H1 (cell line): ENCODE data around the gene NFKBIZ. TPM values are rescaled to one million over a fixed set of nuclear protein-coding genes. Genes with fewer than 3 reads are reported as not detected.

Source experiments
- polyA plus RNA-seq, 7 experiments: library from polyadenylated mRNA; depleted of rRNA in 3 of 7; stranded (reverse) in 5 of 7; unstranded in 2 of 7; fragments of >200 nt in 5 of 7; fragments of 200-250 nt in 2 of 7; gene quantifications; 1 replicate in 5 of 7; 2 replicates in 1 of 7; 4 replicates in 1 of 7; pipeline versions ENCODE4 v1.2.1 to v1.2.3, GENCODE V29; 2011 to 2013; ENCODE audit warnings: missing spikeins in 2 of 7, mixed read lengths in 2 of 7
- total RNA-seq: library from RNA; stranded (reverse); fragmentation: NEBNext Ultra II Directional; extraction: Animal tissue kit (Norgen Biotek cat#: 25700); gene quantifications from 2 replicates; pipeline ENCODE4 v1.2.1, GENCODE V29; 2021
- TF ChIP-seq, protein P1 (sequence below): fragments of 300-600 bp; sonication (generic); IDR thresholded peaks from 2 replicates; pipeline ENCODE4 v1.7.1; 2012; ENCODE audit warnings: low read length, moderate library complexity, mild to moderate bottlenecking, inconsistent platforms; ENCODE audit not compliant: insufficient replicate concordance

Gene NFKBIZ
- total and polyA plus RNA-seq, 2 of the 8 experiments (the other 6 are each of a cell fraction or from before 2014, with no cell fraction given): 7.2 to 24.5 TPM

- TF ChIP-seq, protein P1, sequence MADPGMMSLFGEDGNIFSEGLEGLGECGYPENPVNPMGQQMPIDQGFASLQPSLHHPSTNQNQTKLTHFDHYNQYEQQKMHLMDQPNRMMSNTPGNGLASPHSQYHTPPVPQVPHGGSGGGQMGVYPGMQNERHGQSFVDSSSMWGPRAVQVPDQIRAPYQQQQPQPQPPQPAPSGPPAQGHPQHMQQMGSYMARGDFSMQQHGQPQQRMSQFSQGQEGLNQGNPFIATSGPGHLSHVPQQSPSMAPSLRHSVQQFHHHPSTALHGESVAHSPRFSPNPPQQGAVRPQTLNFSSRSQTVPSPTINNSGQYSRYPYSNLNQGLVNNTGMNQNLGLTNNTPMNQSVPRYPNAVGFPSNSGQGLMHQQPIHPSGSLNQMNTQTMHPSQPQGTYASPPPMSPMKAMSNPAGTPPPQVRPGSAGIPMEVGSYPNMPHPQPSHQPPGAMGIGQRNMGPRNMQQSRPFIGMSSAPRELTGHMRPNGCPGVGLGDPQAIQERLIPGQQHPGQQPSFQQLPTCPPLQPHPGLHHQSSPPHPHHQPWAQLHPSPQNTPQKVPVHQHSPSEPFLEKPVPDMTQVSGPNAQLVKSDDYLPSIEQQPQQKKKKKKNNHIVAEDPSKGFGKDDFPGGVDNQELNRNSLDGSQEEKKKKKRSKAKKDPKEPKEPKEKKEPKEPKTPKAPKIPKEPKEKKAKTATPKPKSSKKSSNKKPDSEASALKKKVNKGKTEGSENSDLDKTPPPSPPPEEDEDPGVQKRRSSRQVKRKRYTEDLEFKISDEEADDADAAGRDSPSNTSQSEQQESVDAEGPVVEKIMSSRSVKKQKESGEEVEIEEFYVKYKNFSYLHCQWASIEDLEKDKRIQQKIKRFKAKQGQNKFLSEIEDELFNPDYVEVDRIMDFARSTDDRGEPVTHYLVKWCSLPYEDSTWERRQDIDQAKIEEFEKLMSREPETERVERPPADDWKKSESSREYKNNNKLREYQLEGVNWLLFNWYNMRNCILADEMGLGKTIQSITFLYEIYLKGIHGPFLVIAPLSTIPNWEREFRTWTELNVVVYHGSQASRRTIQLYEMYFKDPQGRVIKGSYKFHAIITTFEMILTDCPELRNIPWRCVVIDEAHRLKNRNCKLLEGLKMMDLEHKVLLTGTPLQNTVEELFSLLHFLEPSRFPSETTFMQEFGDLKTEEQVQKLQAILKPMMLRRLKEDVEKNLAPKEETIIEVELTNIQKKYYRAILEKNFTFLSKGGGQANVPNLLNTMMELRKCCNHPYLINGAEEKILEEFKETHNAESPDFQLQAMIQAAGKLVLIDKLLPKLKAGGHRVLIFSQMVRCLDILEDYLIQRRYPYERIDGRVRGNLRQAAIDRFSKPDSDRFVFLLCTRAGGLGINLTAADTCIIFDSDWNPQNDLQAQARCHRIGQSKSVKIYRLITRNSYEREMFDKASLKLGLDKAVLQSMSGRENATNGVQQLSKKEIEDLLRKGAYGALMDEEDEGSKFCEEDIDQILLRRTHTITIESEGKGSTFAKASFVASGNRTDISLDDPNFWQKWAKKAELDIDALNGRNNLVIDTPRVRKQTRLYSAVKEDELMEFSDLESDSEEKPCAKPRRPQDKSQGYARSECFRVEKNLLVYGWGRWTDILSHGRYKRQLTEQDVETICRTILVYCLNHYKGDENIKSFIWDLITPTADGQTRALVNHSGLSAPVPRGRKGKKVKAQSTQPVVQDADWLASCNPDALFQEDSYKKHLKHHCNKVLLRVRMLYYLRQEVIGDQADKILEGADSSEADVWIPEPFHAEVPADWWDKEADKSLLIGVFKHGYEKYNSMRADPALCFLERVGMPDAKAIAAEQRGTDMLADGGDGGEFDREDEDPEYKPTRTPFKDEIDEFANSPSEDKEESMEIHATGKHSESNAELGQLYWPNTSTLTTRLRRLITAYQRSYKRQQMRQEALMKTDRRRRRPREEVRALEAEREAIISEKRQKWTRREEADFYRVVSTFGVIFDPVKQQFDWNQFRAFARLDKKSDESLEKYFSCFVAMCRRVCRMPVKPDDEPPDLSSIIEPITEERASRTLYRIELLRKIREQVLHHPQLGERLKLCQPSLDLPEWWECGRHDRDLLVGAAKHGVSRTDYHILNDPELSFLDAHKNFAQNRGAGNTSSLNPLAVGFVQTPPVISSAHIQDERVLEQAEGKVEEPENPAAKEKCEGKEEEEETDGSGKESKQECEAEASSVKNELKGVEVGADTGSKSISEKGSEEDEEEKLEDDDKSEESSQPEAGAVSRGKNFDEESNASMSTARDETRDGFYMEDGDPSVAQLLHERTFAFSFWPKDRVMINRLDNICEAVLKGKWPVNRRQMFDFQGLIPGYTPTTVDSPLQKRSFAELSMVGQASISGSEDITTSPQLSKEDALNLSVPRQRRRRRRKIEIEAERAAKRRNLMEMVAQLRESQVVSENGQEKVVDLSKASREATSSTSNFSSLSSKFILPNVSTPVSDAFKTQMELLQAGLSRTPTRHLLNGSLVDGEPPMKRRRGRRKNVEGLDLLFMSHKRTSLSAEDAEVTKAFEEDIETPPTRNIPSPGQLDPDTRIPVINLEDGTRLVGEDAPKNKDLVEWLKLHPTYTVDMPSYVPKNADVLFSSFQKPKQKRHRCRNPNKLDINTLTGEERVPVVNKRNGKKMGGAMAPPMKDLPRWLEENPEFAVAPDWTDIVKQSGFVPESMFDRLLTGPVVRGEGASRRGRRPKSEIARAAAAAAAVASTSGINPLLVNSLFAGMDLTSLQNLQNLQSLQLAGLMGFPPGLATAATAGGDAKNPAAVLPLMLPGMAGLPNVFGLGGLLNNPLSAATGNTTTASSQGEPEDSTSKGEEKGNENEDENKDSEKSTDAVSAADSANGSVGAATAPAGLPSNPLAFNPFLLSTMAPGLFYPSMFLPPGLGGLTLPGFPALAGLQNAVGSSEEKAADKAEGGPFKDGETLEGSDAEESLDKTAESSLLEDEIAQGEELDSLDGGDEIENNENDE: no peak
Observed at GRCh38 chr3:101886626-101887025, 37.3 kb downstream of the NFKBIZ start (continued).
